Measurements from ENCODE around the gene ATAD2B.
"Not testable (repeated sequence)": the region's sequence is repeated elsewhere in the genome, so short reads cannot be mapped to it uniquely, and the experiment has no call there.

The ATAD2B gene

DNA sequence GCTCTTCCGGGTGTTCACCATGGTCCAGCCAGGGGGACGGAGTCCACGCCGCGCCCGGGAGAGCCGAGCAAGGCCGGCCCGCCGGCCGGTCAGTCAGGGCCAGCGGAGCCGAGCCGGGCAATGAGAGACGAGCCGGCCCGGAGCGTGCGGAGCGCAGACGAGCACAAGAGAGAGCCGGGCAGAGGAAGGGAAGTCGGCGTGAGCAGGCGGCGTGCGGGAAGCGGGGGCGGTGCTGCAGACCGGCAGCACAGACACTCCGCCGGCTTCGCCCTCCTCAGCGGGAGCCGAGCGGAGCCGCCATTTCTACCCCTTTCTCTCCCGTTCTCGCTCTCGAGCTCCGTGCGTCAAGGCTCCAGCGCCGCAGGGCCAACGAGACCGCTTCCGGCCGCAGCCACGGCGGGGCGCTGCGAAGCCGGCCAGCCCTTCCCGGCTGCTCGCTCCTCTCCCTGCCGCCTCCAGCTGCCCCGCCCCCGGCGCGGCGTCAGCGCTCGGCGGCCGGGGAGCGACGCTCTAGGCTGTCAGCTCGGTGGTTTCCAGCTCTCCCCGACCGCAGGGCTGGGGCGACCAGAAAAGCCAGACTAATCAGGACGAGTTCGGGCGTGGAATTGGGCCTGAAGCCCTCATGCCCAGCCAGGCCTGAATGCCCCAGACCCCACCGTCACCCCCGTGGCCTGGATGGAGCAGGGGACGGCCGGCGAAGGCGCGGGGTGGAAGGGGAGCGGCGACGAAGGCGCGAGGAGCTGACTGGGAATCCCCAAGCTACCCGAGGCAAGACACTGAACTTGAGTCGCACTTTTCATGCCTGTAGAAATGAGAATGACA is at the start of gene ATAD2B:
TSS of gene ATAD2B (minus strand) at position 374 of the 822 bp plus-strand sequence. CDS start at position 21, 353 bp downstream.
- DNase-seq (ENCODE audit: low read depth in 2 of 2), result peak; percentile 84 to 89

DNA sequence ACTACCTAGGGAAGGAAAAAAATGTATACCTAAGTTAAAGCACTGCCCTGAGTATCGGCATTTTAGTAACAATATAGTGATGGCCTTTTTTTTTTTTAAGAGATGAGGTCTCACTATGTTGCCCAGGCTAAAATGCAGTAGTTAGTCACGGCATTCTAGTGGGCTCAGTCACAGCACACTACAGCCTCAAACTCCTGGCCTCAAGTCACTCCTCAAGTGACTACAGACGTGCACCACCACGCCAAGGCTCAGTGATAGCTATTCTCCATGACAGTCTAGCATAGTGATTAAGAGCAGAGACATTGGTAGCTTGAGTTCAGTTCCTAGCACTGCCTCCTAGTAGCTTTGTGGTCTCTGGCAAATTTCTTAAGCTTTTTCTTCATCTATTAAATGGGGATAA is 40.9 kb upstream of the ATAD2B start:
- no peak for DNase-seq (ENCODE audit: low read depth in 2 of 2)

DNA sequence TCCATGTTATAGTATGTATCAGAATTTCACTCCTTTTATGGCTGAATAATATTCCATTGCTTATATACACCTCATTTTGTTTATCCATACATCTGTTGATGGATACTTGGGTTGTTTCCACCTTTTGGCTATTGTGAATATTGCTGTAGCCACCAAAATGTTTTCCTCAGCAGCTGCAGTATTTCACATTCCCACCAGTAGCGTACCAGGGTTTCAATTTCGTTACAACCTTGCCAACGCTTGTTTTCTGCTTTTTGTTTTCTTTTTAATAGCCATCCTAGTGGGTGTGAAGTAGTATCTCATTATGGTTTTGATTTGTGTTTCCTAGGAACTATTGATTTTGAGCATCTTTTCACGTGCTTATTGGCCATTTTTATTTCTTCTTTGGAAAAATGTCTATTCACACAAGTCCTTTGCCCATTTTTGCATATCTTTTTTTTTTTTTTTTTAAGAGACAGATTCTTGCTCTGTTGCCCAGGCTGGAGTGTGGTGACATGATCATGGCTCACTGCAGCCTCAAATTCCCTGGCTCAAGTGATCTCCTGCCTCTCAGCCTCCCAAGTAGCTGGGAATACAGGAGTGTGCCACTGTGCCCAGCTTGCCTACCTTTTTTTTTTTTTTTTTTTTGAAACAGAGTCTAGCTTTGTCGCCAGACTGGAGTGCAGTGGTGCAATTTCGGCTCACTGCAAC is 27.5 kb upstream of the ATAD2B start:
- no peak for DNase-seq (ENCODE audit: low read depth in 2 of 2)

DNA sequence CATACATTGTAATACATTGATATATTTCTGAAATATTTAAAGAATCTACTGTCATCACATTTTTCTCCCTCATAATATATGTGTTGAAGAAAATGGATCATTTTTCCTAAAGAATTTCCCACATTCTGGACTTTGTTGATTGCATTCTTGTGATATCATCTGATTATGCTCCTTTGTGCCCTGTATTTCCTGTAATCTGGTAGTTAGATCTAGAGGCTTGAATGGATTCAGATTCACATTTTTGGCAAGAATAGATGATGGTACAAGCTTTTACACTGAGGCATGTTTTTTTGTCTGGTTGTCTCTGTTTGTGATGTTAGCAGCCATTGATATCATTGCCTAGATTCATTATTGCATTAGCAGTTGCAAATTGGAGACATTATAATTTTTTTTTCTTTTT is 26.7 kb upstream of the ATAD2B start:
- DNase-seq (ENCODE audit: low read depth in 2 of 2), result no peak

DNA sequence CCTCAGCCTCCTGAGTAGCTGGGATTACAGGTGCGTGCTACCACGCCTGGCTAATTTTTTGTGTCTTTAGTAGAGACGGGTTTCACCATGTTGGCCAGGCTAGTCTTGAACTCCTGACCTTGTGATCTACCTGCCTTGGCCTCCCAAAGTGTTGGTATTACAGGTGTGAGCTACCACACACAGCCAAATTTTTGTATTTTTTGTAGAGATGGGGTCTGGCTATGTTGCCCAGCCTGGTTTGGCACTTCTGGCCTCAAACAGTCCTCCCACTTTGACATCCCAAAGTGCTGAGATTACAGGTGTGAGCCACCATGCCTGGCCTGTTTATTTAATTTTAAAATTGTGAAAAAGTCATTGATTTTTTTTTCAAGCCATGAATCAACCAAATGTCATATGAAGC is 25.6 kb upstream of the ATAD2B start:
- DNase-seq (ENCODE audit: low read depth in 2 of 2), result not testable (repeated sequence)

DNA sequence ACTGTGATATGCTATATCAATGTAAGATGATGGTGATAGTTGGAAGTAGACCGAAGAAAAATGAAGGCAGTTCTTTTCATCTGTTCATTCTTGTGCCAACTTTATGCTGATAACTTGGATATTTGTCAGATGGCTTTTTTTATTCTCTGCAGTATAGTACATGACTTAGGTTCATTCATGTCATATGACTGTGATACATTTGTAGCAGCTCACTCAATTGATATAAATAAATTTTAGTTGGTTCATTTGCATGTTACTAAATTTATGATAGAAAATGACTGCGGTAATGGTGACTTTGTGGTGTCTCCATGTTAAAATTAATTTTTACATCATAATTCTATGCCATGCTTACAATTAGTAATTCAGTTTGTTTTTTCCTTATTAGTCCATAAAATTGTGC is 20.4 kb upstream of the ATAD2B start:
- DNase-seq (ENCODE audit: low read depth in 2 of 2), result no peak

DNA sequence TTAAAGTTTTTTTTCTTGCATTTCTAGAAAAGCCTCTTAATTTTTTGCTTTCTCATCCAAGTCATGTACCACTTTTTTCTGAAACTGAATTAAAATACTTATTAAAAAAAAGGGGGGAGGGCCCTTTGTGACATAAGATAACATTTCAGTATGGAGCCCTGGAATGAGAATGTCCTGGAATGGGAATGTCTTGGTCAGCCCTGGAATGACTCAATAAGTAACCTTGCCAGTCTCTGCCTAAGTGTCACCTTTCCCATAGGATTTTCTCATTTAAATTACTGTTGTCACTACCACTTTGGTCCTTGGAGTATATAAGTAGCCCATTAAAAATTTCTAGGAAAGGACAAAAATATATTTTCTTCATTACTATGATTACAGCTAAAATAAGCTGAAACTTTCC is 18.1 kb upstream of the ATAD2B start:
- DNase-seq (ENCODE audit: low read depth in 2 of 2), result no peak

DNA sequence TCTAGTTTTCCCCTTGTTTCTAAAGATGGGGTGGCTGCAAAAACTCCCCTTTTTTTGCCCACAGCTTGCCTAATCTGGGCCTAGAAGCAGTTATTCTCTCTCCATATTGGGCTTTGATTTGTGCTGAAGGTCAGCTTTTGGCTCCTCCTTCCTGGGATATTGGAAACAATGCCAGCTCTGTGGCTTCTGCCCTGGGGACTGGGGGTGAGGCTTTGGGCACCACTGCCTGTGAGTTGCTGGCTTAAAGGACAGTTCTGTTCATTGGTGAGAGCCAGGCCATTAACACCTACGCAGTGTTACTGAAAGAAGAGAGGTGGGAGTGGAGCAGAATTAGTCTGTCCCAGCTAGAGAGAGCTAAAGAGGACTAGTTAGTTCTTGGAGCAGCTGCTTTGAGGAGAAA is 17.6 kb upstream of the ATAD2B start:
- no peak for DNase-seq (ENCODE audit: low read depth in 2 of 2)

DNA sequence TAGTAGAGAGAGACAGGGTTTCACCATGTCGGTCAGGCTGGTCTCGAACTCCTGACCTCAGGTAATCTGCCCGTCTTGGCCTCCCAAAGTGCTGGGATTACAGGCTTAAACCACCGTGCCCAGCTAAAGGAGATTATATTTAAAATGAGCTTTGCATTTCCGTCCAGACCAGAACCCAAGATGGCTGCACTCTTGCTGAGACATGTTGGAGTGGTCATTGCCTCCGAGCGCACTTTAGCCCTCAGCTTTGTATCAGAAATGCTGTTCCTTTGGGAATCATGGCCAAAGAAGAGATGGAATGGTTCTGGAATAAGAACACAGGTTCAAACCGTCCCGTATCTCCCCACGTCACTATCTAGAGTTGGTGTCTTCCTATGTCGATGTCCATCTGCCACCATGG is 16.7 kb upstream of the ATAD2B start:
- DNase-seq (ENCODE audit: low read depth in 2 of 2), result no peak

DNA sequence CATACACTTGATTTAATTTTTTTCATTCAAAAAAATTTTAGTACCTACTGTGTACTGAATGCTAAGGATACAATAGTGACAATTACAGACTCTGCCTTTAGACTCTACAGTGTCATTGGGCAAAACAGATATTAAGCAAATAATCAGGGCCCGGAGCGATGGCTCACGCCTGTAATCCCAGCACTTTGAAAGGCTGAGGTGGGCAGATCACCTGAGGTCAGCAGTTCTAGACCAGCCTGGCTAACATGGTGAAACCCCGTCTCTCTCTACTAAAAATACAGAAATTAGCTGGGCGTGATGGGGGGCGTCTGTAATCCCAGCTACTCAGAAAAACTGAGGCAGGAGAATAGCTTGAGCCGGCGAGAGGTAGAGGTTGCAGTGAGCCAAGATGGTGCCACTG is 14.7 kb upstream of the ATAD2B start:
- DNase-seq (ENCODE audit: low read depth in 2 of 2), result no peak

DNA sequence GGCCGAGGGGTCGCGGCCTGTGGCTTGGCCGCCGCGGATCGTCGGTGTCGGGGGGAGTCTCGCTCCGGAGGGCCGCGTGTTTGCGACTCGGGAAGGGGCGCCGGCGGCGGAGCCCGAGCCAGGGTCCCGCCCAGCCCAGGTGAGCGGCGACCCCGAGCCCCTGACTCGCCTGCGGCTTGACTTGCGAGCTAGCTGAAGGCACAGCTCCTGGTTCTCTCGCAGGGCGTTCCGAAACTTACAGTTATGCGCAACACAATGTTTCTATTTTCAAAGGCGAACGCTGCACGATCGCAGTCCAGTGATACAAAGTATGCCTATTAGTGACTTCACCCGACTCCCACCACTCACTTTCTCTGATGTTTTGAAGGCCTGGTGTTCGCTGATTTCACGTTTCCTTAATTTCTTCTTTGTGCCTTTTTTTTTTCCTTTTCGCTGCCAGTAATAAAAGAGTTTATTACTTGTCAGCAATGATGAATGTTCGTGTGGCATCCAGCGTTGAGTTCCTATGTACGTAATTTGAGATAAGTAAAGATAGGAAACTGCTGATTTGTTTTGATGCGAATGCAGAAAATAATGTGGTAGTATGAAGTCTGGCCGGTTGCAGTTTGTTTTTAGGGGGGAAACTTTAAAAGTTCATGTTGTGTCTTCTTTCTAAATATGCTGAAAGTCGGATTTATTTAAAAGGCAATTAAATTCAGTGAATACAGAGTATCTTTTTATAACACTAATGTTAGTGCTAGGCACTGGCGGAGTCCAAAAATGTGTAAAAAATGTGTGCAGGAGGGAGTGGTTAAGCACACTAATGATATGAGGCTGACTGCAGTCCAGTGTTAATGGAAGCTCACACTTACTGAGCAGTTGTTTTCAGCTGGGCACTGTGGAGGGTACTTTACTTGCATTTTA is 14.0 kb upstream of the ATAD2B start:
- DNase-seq (ENCODE audit: low read depth in 2 of 2), result no peak

DNA sequence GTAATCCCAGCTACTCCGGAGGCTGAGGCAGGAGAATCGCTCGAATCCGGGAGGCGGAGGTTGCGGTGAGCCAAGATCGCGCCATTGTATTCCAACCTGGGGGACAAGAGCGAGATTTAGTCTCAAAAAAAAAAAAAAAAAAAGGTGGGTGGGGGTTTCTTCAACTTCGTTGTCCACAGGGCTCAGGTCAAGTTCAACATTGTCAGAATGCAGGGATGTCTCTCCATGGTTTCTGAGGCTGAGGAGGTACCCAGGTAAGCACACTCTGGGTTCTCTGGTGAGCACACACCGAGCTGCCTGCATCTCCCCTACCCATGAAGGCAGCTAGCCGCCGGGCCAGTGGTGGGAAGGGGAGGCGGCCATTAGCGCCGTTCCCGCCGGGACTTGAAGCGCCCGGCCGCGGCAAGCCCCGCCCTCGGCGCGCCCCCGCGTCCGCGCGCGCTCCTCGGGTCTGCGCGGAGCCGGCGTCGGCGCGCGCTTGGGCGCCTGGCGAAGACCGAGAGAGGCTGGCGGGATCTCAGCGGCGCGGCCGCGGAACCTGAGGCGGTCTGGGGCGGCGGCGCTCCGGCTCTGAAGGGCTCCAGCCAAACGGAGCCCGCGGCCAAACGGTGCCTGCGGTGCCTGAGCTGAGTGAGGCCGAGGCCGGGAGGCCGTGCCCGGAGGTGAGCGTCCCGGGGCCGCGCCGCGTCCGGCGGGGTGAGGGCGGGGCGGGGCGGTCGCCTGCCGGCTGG is 13.2 kb upstream of the ATAD2B start, which contains the start of gene UBXN2A:
TSS of gene UBXN2A (plus strand) at position 477 of the 731 bp plus-strand sequence. CDS start 17,852 bp downstream, outside the sequence.
- DNase-seq (ENCODE audit: low read depth in 2 of 2), result peak; percentile 56 to 57

DNA sequence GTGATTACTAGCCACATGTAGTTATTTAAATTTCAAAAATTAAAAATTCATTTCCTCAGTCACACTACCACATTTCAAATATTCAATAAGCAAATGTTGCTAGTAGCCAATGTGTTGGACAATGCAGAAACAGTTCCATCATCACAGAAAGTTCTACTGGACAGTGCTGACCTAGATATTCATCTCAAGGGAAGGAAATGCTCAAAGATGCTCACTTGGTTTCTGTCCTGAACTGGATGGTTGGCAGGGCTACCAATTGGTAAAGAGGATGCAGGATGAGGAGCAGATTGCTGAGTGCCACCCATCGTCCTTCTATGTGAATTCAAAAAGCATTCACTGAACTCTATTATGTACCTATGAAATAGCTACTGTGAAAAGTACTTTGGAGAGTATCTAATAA is 7.3 kb upstream of the ATAD2B start:
- DNase-seq (ENCODE audit: low read depth in 2 of 2), result no peak

DNA sequence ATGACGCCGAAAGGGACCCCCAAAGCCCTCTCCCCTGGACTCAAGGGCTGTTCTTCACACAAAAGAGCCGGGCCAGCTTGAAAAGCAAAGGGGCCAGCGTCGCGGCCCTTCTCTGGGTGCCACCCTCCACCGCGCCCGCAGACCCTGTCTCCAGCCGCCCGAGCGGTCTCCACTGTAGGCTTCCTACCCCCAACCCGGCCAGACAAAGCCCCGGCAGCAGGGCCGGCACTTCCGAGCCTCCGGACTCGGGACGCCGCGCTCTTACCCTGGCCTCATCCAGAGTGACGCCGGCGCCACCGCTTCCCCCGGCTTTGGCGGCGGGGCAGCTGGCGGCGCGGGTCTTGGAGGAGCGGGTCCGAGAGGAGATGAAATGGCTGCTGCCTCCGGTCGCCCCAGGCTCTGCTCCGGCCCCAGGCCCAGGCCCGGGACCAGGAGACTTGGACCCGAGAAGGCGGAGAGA is 603 bp downstream of the ATAD2B start:
- DNase-seq (ENCODE audit: low read depth in 2 of 2), result no peak

DNA sequence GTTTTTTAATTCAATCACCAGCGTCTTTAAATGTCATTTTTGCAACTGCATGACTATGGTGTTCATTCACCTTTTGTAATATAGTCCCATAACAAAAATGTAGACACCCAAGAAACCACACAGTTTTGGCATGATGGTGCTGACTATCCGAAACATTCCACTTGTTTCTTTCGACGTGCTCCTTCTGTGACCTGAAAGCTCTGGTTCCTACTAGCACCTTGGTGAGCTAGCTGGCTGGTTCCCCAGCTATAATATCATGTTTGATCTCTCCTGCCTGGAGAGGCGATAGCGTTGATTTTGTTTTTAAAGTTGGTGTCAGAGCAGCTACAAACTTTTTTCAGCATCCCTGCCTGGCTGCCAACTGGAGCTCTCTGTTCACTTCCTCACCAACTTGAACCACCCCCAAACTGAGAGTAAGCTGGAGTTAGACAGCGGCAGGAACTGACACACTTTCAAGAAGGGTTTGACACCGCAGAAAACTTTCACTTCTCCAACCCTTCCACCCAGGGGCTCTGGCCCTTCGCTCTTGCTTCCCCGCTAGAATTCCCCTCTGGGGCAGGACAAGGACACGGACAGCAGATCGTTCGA is 1.1 kb downstream of the ATAD2B start:
- no peak for DNase-seq (ENCODE audit: low read depth in 2 of 2)

DNA sequence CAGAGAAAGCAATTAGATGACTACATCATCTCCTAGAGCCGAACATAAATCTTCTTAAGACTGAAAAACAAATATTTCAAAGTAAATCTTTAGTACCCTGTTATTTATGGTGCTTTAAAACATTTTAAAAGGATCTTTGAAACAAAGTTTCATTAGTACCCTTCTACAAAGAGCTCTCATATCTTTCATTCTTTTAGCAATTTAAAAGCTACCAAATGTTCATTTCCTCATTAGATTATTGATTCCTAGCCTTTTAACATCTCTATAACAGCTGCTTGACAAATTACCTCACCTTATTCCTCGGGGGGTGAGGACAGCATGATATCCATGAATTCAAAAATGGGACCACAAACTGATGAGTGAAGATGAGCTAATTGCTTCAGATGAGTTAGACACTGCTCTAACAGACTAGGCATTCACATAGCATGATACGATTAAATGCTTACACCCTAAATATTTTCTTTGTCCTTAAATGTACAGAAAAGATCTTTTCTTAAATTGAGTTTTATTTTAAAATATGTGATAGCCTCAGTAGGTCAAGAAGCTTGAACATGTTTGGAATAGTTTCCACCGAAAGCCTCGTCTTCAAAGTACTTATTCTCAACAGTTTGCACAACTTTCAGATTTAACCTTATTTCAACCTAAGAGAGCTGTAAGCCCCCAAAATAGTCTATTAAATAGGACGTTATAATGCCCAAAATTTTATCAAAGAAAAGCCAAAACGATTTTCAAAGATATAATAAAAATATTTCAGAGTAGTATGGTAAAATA is 2.1 kb downstream of the ATAD2B start:
- DNase-seq (ENCODE audit: low read depth in 2 of 2), result no peak

DNA sequence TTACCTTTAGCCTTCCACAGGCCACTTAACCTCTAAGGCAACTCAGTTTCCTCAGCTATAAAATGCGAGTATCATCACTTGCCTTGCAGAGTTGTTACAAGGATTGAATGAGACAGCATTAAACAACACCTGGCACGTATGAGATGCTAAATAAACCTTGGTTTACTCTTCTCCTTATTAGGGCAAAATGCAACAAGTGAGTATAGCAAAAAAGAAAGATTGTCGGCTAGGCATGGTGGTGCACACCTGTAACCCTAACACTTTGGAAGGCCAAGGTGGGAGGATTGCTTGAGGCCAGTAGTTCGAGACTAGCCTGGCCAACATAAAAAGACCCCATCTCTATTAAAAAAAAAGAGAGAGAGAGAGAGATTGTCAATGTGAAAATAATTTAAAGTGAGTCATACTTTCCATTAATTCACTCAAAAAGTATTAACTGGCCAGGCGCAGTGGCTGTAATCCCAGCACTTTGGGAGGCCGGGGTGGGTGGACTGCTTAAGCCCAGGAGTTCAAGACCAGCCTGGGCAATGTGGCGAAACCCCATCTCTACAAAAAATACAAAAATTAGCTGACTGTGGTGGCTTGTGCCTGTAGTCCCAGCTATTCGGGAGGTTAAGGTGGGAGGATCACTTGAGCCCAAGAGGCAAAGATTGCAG is 8.0 kb downstream of the ATAD2B start:
- DNase-seq (ENCODE audit: low read depth in 2 of 2), result no peak

DNA sequence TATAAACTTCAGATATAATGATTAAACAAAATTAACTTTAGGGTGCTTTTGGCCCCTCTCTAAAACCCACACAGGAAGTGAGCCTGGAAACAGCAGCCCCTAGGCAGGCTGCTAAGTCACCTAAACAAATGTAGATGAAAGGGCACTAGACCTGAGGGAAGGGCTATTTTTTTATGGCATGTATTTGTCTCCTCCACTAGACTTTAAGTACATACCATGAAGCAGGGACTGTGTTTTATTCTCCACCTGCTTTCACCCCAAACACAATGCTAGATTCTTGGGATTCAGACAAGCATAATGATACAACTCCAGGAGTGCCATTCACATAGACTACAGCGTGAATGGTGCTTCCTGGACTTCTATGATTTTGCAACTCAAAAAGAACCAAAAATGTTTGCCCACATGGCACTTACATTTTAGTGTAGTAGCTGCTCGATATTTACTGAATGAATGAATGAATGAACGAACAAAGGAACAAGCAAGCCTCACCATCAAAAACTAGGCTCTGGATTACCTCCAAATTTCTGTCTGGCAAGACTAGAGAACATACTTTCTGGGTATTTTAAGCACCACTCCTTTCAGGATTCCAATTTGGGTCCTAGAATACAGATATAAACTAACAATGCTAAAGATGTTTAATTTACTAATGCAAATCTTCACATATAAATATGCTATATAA is 10.1 kb downstream of the ATAD2B start:
- no peak for DNase-seq (ENCODE audit: low read depth in 2 of 2)

DNA sequence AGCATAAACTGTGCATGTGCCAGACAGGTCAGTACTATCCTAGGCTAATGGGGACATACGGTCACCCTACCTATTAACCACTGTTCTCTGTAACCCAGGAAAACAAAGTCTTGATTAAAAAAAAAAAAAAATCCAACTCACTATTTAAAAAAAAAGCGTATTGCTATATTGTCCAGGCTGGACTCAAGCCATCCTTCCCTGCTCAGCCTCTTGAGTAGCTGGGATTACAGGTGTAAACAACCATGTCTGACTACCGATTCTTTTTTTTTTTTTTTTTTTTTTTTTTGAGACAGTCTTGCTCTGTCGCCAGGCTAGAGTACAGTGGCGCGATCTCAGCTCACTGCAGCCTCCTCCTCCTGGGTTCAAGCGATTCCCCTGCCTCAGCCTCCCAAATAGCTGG is 11.6 kb downstream of the ATAD2B start:
- no peak for DNase-seq (ENCODE audit: low read depth in 2 of 2)
